ENCODE measurements around the gene ALG14. TPM values are rescaled to one million over a fixed set of nuclear protein-coding genes. Genes with fewer than 3 reads are reported as not detected.

Gene ALG14
- total RNA-seq, 1 experiment from 2014 or later: 2.2 TPM

DNA sequence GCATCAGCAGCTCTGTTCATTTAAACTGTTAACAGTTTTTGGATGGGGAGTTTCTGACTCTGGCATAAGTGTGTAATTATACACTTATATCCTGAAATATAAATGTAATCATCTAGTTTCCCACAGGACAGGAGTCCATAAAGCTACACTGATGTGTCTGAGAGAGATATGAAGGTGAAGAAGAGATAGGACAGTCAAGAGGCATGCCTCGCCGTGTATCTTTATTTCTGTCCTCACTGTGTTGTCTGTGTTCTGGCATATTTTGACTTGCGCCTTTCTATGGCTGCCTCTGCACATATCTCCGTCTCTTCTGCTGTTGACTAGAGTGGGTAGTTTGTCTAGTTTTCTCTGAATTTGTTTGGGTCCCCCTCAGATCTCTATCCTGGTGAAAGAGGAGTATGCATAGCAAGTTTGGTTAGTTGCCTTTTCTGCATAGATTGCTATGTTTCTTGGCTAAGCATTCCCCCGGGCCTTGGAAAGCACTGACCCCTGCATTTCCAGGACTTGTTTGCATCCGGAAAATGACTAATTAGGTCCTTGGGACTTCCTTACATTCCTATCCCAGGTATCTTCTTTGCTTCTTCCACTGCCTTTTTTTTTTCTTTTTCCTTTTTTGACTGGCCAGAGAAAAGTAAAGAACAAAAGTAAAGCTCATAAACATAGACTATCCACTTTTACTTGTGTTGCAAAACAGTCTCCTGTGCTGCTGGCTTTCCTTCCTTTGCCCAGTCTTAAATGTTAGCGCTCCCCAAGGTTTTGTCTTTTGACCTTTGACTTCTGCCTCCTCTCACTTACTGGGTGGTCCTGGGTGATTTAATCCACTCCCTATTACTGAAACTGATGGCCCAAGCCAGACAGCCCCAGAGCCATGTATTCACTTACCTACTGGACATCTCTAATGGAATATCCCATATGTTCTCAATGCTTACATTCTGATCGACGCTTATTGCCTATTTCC lies 118.2 kb downstream of the ALG14 start:
- no peak for DNase-seq
- Histone ChIP-seq H3K4me2 (ENCODE audit: low read depth, low read length, poor library complexity, severe bottlenecking) (no peak overlapping the region), H3K36me3 (ENCODE audit: insufficient read depth, low read length) (no peaks in the 10 kb centered on the region), H3K4me3 (ENCODE audit: low read length) (no peak overlapping the region), H3K9me3 (ENCODE audit: low read length) (no peaks in the 10 kb centered on the region), H3K27ac (ENCODE audit: low read length) (no peak overlapping the region), H3K4me1 (ENCODE audit: low read length) (no peaks in the 10 kb centered on the region), H3K79me2 (ENCODE audit: low read length) (no peaks in the 10 kb centered on the region), H4K20me1 (ENCODE audit: insufficient read depth, low read depth, low read length) (no peaks in the 10 kb centered on the region), H2AFZ (ENCODE audit: low read length) (no peak overlapping the region), H3K9ac (ENCODE audit: low read length) (no peak overlapping the region), H3K27me3 (ENCODE audit: low read length) (no peaks in the 10 kb centered on the region), H3K9me2 (replicated peaks; ENCODE audit: insufficient read depth, low read length) (no peaks in the 10 kb centered on the region)

DNA sequence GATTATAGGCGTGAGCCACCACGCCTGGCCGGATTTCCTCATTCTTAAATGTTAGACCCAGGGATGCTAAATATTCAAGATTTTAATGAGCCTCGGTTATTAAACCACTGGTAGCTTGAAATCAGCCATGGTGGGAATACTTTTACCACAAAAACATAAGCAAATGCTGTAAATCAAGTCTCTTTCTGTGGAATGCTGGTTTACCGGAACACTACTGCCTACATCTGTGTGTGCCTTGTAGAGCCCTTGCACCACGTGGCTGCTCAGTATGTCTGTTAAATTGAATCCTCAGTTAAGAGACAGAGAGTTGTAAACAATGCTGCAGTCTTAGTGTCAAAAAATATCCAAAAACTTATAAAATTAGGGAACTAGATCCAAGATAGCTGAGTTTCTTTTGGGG lies 119.0 kb downstream of the ALG14 start:
- DNase-seq: no peak
- Histone ChIP-seq H3K9me3 (ENCODE audit: low read length) (no peaks in the 10 kb centered on the region), H4K20me1 (ENCODE audit: insufficient read depth, low read depth, low read length) (no peaks in the 10 kb centered on the region), H3K27ac (ENCODE audit: low read length) (no peak overlapping the region), H3K4me2 (ENCODE audit: low read depth, low read length, poor library complexity, severe bottlenecking) (no peak overlapping the region), H3K9me2 (replicated peaks; ENCODE audit: insufficient read depth, low read length) (no peaks in the 10 kb centered on the region), H3K36me3 (ENCODE audit: insufficient read depth, low read length) (no peaks in the 10 kb centered on the region), H3K4me3 (ENCODE audit: low read length) (no peak overlapping the region), H2AFZ (ENCODE audit: low read length) (no peak overlapping the region), H3K4me1 (ENCODE audit: low read length) (no peaks in the 10 kb centered on the region), H3K79me2 (ENCODE audit: low read length) (no peaks in the 10 kb centered on the region), H3K9ac (ENCODE audit: low read length) (no peak overlapping the region), H3K27me3 (ENCODE audit: low read length) (no peaks in the 10 kb centered on the region)

DNA sequence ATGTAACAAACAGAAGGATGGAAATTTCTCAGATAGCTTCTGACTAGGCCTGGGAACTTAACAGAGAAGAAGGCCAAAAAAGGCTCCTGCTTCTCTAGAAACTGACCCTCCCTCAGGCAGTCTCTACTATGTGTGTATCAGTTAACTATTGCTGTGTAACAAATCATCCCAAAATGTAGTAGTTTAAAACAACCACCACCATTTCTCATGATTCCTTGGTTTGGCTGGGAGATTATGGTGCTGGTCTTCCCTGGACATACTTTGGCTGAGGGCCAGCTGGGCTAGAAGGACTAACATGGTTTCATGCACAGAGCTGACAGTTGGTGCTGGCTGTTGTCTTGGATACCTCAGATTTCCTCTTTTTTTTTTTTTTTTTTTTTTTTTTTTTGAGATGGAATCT lies 119.6 kb downstream of the ALG14 start:
- no peak for DNase-seq
- H3K4me3 ChIP-seq (ENCODE audit: low read length): no peak overlapping the region
- no peaks in the 10 kb centered on the region for H4K20me1 ChIP-seq (ENCODE audit: insufficient read depth, low read depth, low read length)
- no peaks in the 10 kb centered on the region for H3K9me3 ChIP-seq (ENCODE audit: low read length)
- H3K27me3 ChIP-seq (ENCODE audit: low read length): no peaks in the 10 kb centered on the region
- no peak overlapping the region for H3K27ac ChIP-seq (ENCODE audit: low read length)
- H2AFZ ChIP-seq (ENCODE audit: low read length): no peak overlapping the region
- H3K9ac ChIP-seq (ENCODE audit: low read length): no peak overlapping the region
- no peak overlapping the region for H3K4me2 ChIP-seq (ENCODE audit: low read depth, low read length, poor library complexity, severe bottlenecking)
- no peaks in the 10 kb centered on the region for H3K36me3 ChIP-seq (ENCODE audit: insufficient read depth, low read length)
- H3K4me1 ChIP-seq (ENCODE audit: low read length): no peaks in the 10 kb centered on the region
- no peaks in the 10 kb centered on the region for H3K9me2 ChIP-seq (replicated peaks; ENCODE audit: insufficient read depth, low read length)
- no peaks in the 10 kb centered on the region for H3K79me2 ChIP-seq (ENCODE audit: low read length)

DNA sequence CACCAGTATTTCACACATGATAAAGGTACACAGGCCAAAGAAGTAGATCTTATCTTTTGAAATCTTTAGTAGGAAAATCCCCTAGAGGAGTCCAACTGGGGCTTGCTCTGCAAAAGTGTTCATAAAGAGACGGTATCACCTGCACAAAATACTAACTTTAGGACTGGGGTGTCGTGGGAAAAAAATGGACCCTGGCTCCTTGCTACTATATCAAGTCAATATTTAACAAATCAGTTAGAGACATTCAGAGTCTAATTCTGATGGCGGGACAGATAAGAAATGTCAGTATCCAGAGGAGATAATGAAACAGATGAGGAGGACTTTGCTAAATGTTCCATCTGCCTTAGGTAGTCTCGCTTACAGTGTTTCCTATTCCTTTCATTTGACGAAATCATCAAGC lies 120.2 kb downstream of the ALG14 start:
- no peak for DNase-seq
- Histone ChIP-seq H3K4me3 (ENCODE audit: low read length) (no peak overlapping the region), H3K36me3 (ENCODE audit: insufficient read depth, low read length) (no peaks in the 10 kb centered on the region), H3K27me3 (ENCODE audit: low read length) (no peaks in the 10 kb centered on the region), H3K79me2 (ENCODE audit: low read length) (no peaks in the 10 kb centered on the region), H3K9me3 (ENCODE audit: low read length) (no peaks in the 10 kb centered on the region), H3K4me1 (ENCODE audit: low read length) (no peaks in the 10 kb centered on the region), H3K4me2 (ENCODE audit: low read depth, low read length, poor library complexity, severe bottlenecking) (no peak overlapping the region), H3K9ac (ENCODE audit: low read length) (no peak overlapping the region), H2AFZ (ENCODE audit: low read length) (no peak overlapping the region), H3K9me2 (replicated peaks; ENCODE audit: insufficient read depth, low read length) (no peaks in the 10 kb centered on the region), H3K27ac (ENCODE audit: low read length) (no peak overlapping the region), H4K20me1 (ENCODE audit: insufficient read depth, low read depth, low read length) (no peaks in the 10 kb centered on the region)

DNA sequence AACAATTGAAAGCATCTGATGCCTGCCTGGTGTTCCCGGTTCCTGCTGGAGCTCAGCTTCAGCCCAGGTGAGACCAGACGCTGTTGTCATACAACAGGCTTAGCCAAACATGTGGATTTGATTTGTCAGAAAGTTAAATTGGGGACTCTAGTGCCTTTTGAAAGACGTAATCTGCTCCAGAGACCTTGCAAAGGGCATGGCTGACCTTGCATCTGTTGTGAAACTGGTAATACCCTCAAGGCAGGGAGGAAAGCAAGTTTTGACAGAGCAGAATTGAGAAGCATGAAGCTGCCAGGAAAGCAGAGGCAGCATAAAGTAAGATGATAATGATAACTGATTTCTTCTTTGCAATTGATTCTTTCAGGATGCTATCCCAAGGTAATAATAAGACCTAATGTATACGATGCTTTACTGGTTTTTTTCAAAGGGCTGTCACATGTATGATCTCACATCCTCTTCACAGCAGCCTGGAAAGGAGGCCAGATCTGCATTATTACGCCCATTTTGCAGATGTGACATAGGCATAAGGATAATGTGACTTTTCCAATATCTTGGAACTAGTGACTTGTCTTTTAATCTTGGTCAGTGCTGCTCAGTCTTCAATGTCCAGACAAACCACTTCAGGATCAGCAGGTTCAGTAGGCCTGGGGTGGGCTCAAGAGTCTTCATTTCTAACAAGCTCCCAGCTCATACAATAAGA lies 121.1 kb downstream of the ALG14 start:
- Histone ChIP-seq H3K9me2 (replicated peaks; ENCODE audit: insufficient read depth, low read length) (no peaks in the 10 kb centered on the region), H3K27me3 (ENCODE audit: low read length) (no peaks in the 10 kb centered on the region), H3K9ac (ENCODE audit: low read length) (no peak overlapping the region), H4K20me1 (ENCODE audit: insufficient read depth, low read depth, low read length) (no peaks in the 10 kb centered on the region), H3K4me3 (ENCODE audit: low read length) (no peak overlapping the region), H3K79me2 (ENCODE audit: low read length) (no peaks in the 10 kb centered on the region), H3K9me3 (ENCODE audit: low read length) (no peaks in the 10 kb centered on the region), H3K4me1 (ENCODE audit: low read length) (no peaks in the 10 kb centered on the region), H3K4me2 (ENCODE audit: low read depth, low read length, poor library complexity, severe bottlenecking) (no peak overlapping the region), H3K36me3 (ENCODE audit: insufficient read depth, low read length) (no peaks in the 10 kb centered on the region), H3K27ac (ENCODE audit: low read length) (no peak overlapping the region), H2AFZ (ENCODE audit: low read length) (no peak overlapping the region)
- no peak for DNase-seq

DNA sequence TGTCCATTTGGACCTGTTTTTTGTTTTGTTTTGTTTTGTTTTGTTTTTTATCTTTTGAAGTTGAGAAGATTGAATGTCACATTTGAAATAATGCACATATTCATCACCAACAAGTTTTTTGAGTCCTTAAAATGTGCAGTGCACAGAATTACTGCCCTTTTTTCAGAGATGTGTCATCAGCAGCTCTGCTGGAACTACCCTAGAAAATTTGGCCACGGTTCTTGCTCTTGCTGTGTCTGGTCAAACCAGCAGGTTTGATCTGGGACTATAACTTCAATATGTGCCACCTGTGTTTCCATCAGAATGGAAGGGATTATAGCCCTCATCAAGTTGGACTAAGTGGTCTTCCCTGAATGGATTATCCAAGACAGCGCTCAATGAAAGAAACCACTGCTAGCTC lies 121.7 kb downstream of the ALG14 start:
- Histone ChIP-seq H3K27me3 (ENCODE audit: low read length) (no peaks in the 10 kb centered on the region), H3K9me3 (ENCODE audit: low read length) (no peaks in the 10 kb centered on the region), H2AFZ (ENCODE audit: low read length) (no peak overlapping the region), H4K20me1 (ENCODE audit: insufficient read depth, low read depth, low read length) (no peaks in the 10 kb centered on the region), H3K4me2 (ENCODE audit: low read depth, low read length, poor library complexity, severe bottlenecking) (no peak overlapping the region), H3K4me1 (ENCODE audit: low read length) (no peaks in the 10 kb centered on the region), H3K36me3 (ENCODE audit: insufficient read depth, low read length) (no peaks in the 10 kb centered on the region), H3K9ac (ENCODE audit: low read length) (no peak overlapping the region), H3K27ac (ENCODE audit: low read length) (no peak overlapping the region), H3K9me2 (replicated peaks; ENCODE audit: insufficient read depth, low read length) (no peaks in the 10 kb centered on the region), H3K4me3 (ENCODE audit: low read length) (no peak overlapping the region), H3K79me2 (ENCODE audit: low read length) (no peaks in the 10 kb centered on the region)
- no peak for DNase-seq

DNA sequence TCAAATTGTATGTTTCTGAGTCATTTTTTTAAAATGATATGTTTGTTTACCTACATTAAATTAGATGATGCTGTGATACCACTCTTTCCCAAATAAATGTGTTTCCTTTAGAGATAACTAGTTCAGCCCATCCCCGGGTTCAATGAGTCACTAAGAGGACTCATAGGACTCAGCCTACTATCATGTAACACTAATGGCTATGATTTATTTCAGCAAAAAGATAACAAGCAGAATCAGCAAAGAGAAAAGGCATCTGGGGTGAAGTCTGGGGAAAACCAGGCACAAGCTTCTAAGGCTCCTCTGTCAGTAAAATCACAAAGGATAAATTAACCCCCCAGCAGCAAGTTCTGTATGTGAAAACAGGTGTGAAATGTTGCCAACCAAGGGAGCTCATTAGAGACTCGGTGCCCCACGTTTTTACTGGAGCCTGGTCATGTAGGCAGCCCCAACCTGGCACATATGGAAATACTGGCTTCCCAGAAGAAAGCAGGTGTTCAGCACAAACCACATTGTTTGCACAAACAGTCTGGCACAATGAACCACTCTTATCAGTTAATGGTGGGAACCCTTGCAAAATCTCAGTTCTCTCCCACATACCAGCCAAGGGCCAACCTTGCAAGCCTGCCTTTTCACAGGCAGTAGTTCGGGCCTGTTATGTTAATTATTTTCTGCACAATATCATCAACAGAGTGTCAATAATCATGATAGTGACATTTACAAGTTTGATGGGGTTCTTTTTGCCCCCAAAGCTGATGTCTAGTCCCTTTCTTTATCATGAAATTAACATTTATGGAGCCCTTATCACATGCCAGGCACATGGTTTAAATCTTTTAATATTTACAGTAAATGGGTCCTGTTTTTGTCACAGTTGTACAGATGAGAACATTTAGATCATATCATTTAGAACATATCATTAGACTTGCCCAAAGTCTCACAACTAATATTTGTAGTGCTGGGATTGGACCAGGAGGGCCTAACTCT lies 122.8 kb downstream of the ALG14 start:
- no peak overlapping the region for H2AFZ ChIP-seq (ENCODE audit: low read length)
- H3K9me3 ChIP-seq (ENCODE audit: low read length): no peaks in the 10 kb centered on the region
- DNase-seq: no peak
- H4K20me1 ChIP-seq (ENCODE audit: insufficient read depth, low read depth, low read length): no peaks in the 10 kb centered on the region
- H3K9me2 ChIP-seq (replicated peaks; ENCODE audit: insufficient read depth, low read length): no peaks in the 10 kb centered on the region
- H3K4me1 ChIP-seq (ENCODE audit: low read length): no peaks in the 10 kb centered on the region
- no peak overlapping the region for H3K4me2 ChIP-seq (ENCODE audit: low read depth, low read length, poor library complexity, severe bottlenecking)
- no peak overlapping the region for H3K9ac ChIP-seq (ENCODE audit: low read length)
- no peak overlapping the region for H3K4me3 ChIP-seq (ENCODE audit: low read length)
- H3K36me3 ChIP-seq (ENCODE audit: insufficient read depth, low read length): no peaks in the 10 kb centered on the region
- H3K79me2 ChIP-seq (ENCODE audit: low read length): no peaks in the 10 kb centered on the region
- no peak overlapping the region for H3K27ac ChIP-seq (ENCODE audit: low read length)
- no peaks in the 10 kb centered on the region for H3K27me3 ChIP-seq (ENCODE audit: low read length)
